ENCODE results near the gene TICAM2. TPM values are rescaled to one million over a fixed set of nuclear protein-coding genes. Genes with fewer than 3 reads are reported as not detected.

The TICAM2 gene
- total and polyA plus RNA-seq, 9 of the 15 experiments (the other 6 are each of a cell fraction or from before 2014, with no cell fraction given), result 0.15 to 1.8 (median 0.98) TPM

GRCh38 chr5:115561176-115561575 is 41.1 kb downstream of the TICAM2 start:
- Histone ChIP-seq H3K9ac (ENCODE audit: insufficient read depth in 1 of 2, low read depth in 2 of 2, low read length in 2 of 2) (no peak overlapping the region), H3K36me3 (ENCODE audit: control insufficient read depth, insufficient read depth, low read length) (no peaks in the 10 kb centered on the region), H3K4me2 (ENCODE audit: insufficient read depth, low read length) (no peak overlapping the region), H3K27ac (ENCODE audit: extremely low read depth, low read depth, low read length) (no peak overlapping the region), H3K9me1 (ENCODE audit: control insufficient read depth, insufficient read depth, low read length) (no peaks in the 10 kb centered on the region), H3K27me3 (ENCODE audit: control insufficient read depth in 2 of 2, insufficient read depth in 2 of 2, low read length in 2 of 2) (0 out of 5 replicates have a peak, but pooled peaks cover 0 to 5% of the 10 kb centered on the region in 2 experiments), H3K4me1 (replicated peaks in 1 of 2; ENCODE audit: control insufficient read depth in 2 of 2, insufficient read depth in 2 of 2, low read length in 2 of 2) (no peaks in the 10 kb centered on the region; a peak in 1 of 5 replicates), H3K79me2 (ENCODE audit: control insufficient read depth, insufficient read depth, low read length) (no peaks in the 10 kb centered on the region), H2AFZ (ENCODE audit: low read depth, low read length) (no peak overlapping the region), H4K20me1 (replicated peaks; ENCODE audit: control insufficient read depth, insufficient read depth, low read length) (no peaks in the 10 kb centered on the region), H3K9me3 (replicated peaks; ENCODE audit: control insufficient read depth, insufficient read depth, low read depth, low read length) (no peaks in the 10 kb centered on the region), H3K4me3 (no peak overlapping the region)
- no peak for DNase-seq (ENCODE audit: extremely low read depth in 1 of 4, low spot score in 3 of 4)
- BruUV-seq (replicated peaks), result no TSS peak
- FAIRE-seq, result no peak
- intact Hi-C loops (cut with micrococcal nuclease), result no loop called here
- in situ Hi-C loops (cut with MboI), result no loop called here
- 2% methylated on average over 3 of the region's 3 CpGs for WGBS (ENCODE audit: insufficient coverage, low coverage, missing lambda C conversion rate)
- ChIA-PET CTCF (ENCODE audit: low intra/inter-chr PET ratio) (interaction anchor here (0.6 kb wide), 1 partner anchor 274 kb away, joined by 3 read pairs; no protein-coding TSS in a partner anchor), POLR2A (interaction anchor here (0.6 kb wide), 1 partner anchor 18 kb away, joined by 3 read pairs; no protein-coding TSS in a partner anchor)
- ATAC-seq, result no peak
- TF ChIP-seq ZNF444 (CRISPR knock-in tag; IDR thresholded peaks at IDR 0.05) (no peak), TSC22D4 (tag; IDR thresholded peaks at IDR 0.05) (no peak), MBD1 (CRISPR knock-in tag; IDR thresholded peaks at IDR 0.05) (no peak), ZNF121 (CRISPR knock-in tag; conservative IDR thresholded peaks at IDR 0.05) (no peak), SP2 (IDR thresholded peaks at IDR 0.05; ENCODE audit: extremely low read depth, low read depth, low read length, poor library complexity, severe bottlenecking) (no peak), ZFP1 (CRISPR knock-in tag; IDR thresholded peaks at IDR 0.05) (no peak), E4F1 (CRISPR knock-in tag; IDR thresholded peaks at IDR 0.05; ENCODE audit: borderline replicate concordance) (no peak), HCFC1 (IDR thresholded peaks at IDR 0.05; ENCODE audit: low read depth, low read length) (no peak), PHTF2 (CRISPR knock-in tag; IDR thresholded peaks at IDR 0.05) (no peak), ZBTB7A (IDR thresholded peaks at IDR 0.05; ENCODE audit: borderline replicate concordance, control insufficient read depth, low read depth, low read length) (no peak), NFYB (IDR thresholded peaks at IDR 0.05; ENCODE audit: extremely low read depth, insufficient read length) (no peak), KDM2B (CRISPR knock-in tag; IDR thresholded peaks at IDR 0.05) (no peak), CEBPB (tag; IDR thresholded peaks at IDR 0.05) (no peak), IRF9 (tag; IDR thresholded peaks at IDR 0.05) (no peak), CC2D1A (IDR thresholded peaks at IDR 0.05) (no peak), USF2 (CRISPR knock-in tag; IDR thresholded peaks at IDR 0.05) (no peak)
